Measurements from ENCODE around the gene RPS6KB2. TPM values are rescaled to one million over a fixed set of nuclear protein-coding genes. Genes with fewer than 3 reads are reported as not detected.

RPS6KB2 gene
- polyA plus RNA-seq, 1 donor from 2014 or later, result 92.8 TPM

DNA sequence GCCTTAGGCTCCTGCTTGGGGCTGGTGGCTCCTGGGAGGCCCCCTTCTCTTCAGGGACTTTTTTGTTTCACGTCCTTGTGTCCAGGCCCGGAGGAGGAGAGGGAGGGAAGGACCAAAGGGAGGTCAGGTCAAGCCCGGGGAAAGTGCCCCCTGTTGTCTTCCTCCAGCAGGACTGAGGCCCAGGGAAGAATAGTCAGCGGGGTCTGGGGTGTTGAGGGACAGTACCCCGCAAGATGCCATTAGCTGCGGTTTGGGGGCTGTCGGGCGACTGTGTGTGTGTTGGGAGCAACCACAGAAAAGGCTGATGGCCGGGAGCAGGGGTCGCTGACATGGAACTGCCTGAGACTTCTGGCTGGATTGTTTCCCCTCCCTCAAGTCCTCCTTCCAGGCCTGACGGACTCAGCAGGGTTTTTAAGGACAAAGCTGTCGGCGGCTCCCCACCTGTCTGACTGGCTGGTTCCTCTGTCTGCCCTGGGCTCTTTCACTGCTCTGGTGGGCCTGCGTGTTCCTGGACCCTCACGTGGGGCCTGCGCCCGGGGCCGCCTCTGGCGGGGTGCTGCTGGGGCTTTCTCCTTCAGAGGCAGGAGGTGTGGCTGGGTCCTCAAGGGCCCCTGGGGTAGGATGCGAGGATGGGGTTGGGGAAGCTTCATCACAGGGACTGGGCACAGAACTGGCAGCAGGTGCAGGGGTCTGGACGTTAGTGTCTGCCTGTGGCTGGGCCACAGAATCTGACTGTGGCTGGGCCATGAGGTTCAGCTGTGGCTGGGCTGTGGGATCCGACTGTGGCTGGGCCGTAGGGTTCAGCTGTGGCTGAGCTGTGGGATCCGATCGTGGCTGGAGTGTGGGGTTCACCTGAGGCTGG is 22.7 kb downstream of the RPS6KB2 start:
- H2AFZ ChIP-seq (ENCODE audit: low read depth, low read length), result no peak overlapping the region

DNA sequence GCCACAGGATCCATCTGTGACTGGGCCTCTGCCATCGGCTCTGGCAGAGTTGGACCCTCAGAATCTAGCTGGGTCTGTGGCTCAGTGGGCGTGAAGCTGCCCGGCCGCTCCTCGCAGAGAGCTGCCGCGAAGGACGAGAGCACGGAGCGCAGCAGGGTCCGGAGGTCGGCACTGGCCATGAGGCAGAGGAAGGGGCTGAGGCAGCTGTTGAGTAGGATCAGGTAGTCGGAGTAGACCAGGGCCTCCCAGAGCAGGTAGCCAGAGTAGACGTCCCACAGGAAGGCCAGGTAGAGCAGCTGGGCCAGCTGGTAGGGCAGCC is 23.3 kb downstream of the RPS6KB2 start:
- H3K27me3 ChIP-seq (ENCODE audit: insufficient read depth, low read depth, low read length), result no peaks in the 10 kb centered on the region
- H3K9me3 ChIP-seq (ENCODE audit: low read length), result no peaks in the 10 kb centered on the region
- H2AFZ ChIP-seq (ENCODE audit: low read depth, low read length), result no peak overlapping the region
- no peaks in the 10 kb centered on the region for H3K79me2 ChIP-seq (replicated peaks; ENCODE audit: insufficient read depth, low read length)
- H3K9ac ChIP-seq (ENCODE audit: low read length), result no peak overlapping the region
- TF ChIP-seq, protein P1, sequence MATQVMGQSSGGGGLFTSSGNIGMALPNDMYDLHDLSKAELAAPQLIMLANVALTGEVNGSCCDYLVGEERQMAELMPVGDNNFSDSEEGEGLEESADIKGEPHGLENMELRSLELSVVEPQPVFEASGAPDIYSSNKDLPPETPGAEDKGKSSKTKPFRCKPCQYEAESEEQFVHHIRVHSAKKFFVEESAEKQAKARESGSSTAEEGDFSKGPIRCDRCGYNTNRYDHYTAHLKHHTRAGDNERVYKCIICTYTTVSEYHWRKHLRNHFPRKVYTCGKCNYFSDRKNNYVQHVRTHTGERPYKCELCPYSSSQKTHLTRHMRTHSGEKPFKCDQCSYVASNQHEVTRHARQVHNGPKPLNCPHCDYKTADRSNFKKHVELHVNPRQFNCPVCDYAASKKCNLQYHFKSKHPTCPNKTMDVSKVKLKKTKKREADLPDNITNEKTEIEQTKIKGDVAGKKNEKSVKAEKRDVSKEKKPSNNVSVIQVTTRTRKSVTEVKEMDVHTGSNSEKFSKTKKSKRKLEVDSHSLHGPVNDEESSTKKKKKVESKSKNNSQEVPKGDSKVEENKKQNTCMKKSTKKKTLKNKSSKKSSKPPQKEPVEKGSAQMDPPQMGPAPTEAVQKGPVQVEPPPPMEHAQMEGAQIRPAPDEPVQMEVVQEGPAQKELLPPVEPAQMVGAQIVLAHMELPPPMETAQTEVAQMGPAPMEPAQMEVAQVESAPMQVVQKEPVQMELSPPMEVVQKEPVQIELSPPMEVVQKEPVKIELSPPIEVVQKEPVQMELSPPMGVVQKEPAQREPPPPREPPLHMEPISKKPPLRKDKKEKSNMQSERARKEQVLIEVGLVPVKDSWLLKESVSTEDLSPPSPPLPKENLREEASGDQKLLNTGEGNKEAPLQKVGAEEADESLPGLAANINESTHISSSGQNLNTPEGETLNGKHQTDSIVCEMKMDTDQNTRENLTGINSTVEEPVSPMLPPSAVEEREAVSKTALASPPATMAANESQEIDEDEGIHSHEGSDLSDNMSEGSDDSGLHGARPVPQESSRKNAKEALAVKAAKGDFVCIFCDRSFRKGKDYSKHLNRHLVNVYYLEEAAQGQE (IDR thresholded peaks at IDR 0.05; ENCODE audit: borderline replicate concordance), result no peak
- TF ChIP-seq POLR2AphosphoS5 (IDR thresholded peaks at IDR 0.05) (no peak), EZH2 (IDR thresholded peaks at IDR 0.05; ENCODE audit: borderline replicate concordance, insufficient read depth, low read length, poor library complexity, severe bottlenecking) (no peak), RAD21 (conservative IDR thresholded peaks at IDR 0.05) (no peak), SMC3 (conservative IDR thresholded peaks at IDR 0.05; ENCODE audit: poor library complexity) (no peak), TAF1 (IDR thresholded peaks at IDR 0.05; ENCODE audit: low read depth) (no peak), MXI1 (conservative IDR thresholded peaks at IDR 0.05; ENCODE audit: poor library complexity, severe bottlenecking) (no peak), EP300 (conservative IDR thresholded peaks at IDR 0.05; ENCODE audit: poor library complexity, severe bottlenecking) (no peak)
- TF ChIP-seq, protein P2, sequence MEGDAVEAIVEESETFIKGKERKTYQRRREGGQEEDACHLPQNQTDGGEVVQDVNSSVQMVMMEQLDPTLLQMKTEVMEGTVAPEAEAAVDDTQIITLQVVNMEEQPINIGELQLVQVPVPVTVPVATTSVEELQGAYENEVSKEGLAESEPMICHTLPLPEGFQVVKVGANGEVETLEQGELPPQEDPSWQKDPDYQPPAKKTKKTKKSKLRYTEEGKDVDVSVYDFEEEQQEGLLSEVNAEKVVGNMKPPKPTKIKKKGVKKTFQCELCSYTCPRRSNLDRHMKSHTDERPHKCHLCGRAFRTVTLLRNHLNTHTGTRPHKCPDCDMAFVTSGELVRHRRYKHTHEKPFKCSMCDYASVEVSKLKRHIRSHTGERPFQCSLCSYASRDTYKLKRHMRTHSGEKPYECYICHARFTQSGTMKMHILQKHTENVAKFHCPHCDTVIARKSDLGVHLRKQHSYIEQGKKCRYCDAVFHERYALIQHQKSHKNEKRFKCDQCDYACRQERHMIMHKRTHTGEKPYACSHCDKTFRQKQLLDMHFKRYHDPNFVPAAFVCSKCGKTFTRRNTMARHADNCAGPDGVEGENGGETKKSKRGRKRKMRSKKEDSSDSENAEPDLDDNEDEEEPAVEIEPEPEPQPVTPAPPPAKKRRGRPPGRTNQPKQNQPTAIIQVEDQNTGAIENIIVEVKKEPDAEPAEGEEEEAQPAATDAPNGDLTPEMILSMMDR (IDR thresholded peaks at IDR 0.05; ENCODE audit: poor library complexity, severe bottlenecking), result no peak
- no peaks in the 10 kb centered on the region for H4K20me1 ChIP-seq (ENCODE audit: insufficient read depth)
- H3K9me2 ChIP-seq (ENCODE audit: insufficient read depth, low read length), result no peaks in the 10 kb centered on the region
- H3K4me2 ChIP-seq (ENCODE audit: low read length), result no peak overlapping the region
- no peak overlapping the region for H3K27ac ChIP-seq (ENCODE audit: low read length)
- H3K36me3 ChIP-seq (ENCODE audit: insufficient read depth, low read length), result no peaks in the 10 kb centered on the region
- H3F3A ChIP-seq (ENCODE audit: insufficient read depth, low read length, poor library complexity, severe bottlenecking), result no peaks in the 10 kb centered on the region
- H3K4me3 ChIP-seq (ENCODE audit: low read length), result no peak overlapping the region

More for the DNA sequence above, 22.7 kb downstream of the RPS6KB2 start:
- Histone ChIP-seq H4K20me1 (ENCODE audit: insufficient read depth) (no peaks in the 10 kb centered on the region), H3K27ac (ENCODE audit: low read length) (no peak overlapping the region), H3K9me3 (ENCODE audit: low read length) (no peaks in the 10 kb centered on the region), H3K27me3 (ENCODE audit: insufficient read depth, low read depth, low read length) (no peaks in the 10 kb centered on the region), H3K79me2 (replicated peaks; ENCODE audit: insufficient read depth, low read length) (no peaks in the 10 kb centered on the region), H3F3A (ENCODE audit: insufficient read depth, low read length, poor library complexity, severe bottlenecking) (no peaks in the 10 kb centered on the region), H3K9ac (ENCODE audit: low read length) (no peak overlapping the region), H3K9me2 (ENCODE audit: insufficient read depth, low read length) (no peaks in the 10 kb centered on the region), H3K4me2 (ENCODE audit: low read length) (no peak overlapping the region), H3K36me3 (ENCODE audit: insufficient read depth, low read length) (no peaks in the 10 kb centered on the region), H3K4me3 (ENCODE audit: low read length) (no peak overlapping the region)
- no peak for TF ChIP-seq EP300 (conservative IDR thresholded peaks at IDR 0.05; ENCODE audit: poor library complexity, severe bottlenecking)
- TF ChIP-seq MXI1 (conservative IDR thresholded peaks at IDR 0.05; ENCODE audit: poor library complexity, severe bottlenecking), result no peak
- TF ChIP-seq, protein P2 (IDR thresholded peaks at IDR 0.05; ENCODE audit: poor library complexity, severe bottlenecking), result no peak
- no peak for TF ChIP-seq EZH2 (IDR thresholded peaks at IDR 0.05; ENCODE audit: borderline replicate concordance, insufficient read depth, low read length, poor library complexity, severe bottlenecking)
- TF ChIP-seq SMC3 (conservative IDR thresholded peaks at IDR 0.05; ENCODE audit: poor library complexity), result no peak
- TF ChIP-seq, protein P1 (IDR thresholded peaks at IDR 0.05; ENCODE audit: borderline replicate concordance), result no peak
- no peak for TF ChIP-seq RAD21 (conservative IDR thresholded peaks at IDR 0.05)
- no peak for TF ChIP-seq POLR2AphosphoS5 (IDR thresholded peaks at IDR 0.05)
- TF ChIP-seq TAF1 (IDR thresholded peaks at IDR 0.05; ENCODE audit: low read depth), result no peak
